SK-N-MC (cell line): ENCODE measurements around the gene NLRP14.

ENCODE experiments used
- DNase-seq: peaks from one replicate; pipeline ENCODE4 v3.0.0-alpha.2; 2011; ENCODE audit warnings: low read depth, low spot score
- H3K27ac ChIP-seq: fragments of 200-600 bp; sonication (generic); 2 replicates; pipeline ENCODE4 v1.5.1; 2016; ENCODE audit warnings: mixed run types
- H3K36me3 ChIP-seq: fragments of 200-600 bp; sonication (generic); 2 replicates; pipeline ENCODE4 v1.6.1; 2017; ENCODE audit warnings: antibody characterized with exemption, low read length, mixed read lengths; ENCODE audit not compliant: insufficient read depth
- H3K4me3 ChIP-seq: fragments of 200-600 bp; sonication (generic); 2 replicates; pipeline ENCODE4 v1.5.1; 2016
- H3K9ac ChIP-seq: fragments of 200-600 bp; sonication (generic); 2 replicates; pipeline ENCODE4 v1.8.0; 2017; ENCODE audit warnings: mixed run types, mixed read lengths; ENCODE audit not compliant: insufficient read length
- H3K9me3 ChIP-seq: fragments of 200-600 bp; sonication (generic); 2 replicates; pipeline ENCODE4 v1.6.1; 2017; ENCODE audit warnings: low read depth, mild to moderate bottlenecking, antibody characterized with exemption, low read length, moderate library complexity, mixed read lengths
- EZH2 ChIP-seq: fragments of 200-600 bp; sonication (generic); IDR thresholded peaks from one replicate; pipeline ENCODE4 v1.6.1; 2017; ENCODE audit warnings: antibody characterized with exemption
- FOXP2 ChIP-seq: optimal IDR thresholded peaks from 2 replicates; pipeline ENCODE3; 2011; ENCODE audit warnings: mild to moderate bottlenecking, moderate library complexity; ENCODE audit not compliant: insufficient read depth; ENCODE audit errors: extremely low read length, control extremely low read depth
- POLR2AphosphoS5 ChIP-seq: IDR thresholded peaks from 2 replicates; pipeline ENCODE4 v1.6.1; 2012; ENCODE audit warnings: mild to moderate bottlenecking, low read depth, low read length, borderline replicate concordance

NLRP14 gene

DNA sequence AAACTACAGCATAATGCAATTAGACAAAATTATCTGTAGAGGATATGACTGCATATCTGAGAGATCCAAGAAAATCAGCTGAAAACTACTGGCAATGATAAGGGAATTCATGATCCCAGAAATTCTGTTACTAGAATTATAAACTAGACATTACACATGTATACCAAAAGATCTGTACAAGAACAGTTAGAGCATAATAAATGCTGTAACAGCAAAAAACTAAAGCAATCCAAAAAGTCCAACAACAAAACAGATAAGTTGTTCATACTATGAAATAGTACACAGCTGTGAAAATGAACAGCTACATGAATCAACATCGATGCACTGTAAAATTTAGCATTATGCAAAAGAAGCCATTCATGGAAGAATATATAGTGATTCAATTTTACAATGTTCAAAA lies 6.2 kb upstream of the NLRP14 start:
- no peak overlapping the region for H3K9ac ChIP-seq
- TF ChIP-seq EZH2 (no peak), POLR2AphosphoS5 (no peak), FOXP2 (no peak)
- no peaks in the 10 kb centered on the region for H3K9me3 ChIP-seq
- no peak overlapping the region for H3K27ac ChIP-seq
- no peak for DNase-seq
- no peak overlapping the region for H3K4me3 ChIP-seq
- H3K36me3 ChIP-seq: no peaks in the 10 kb centered on the region

DNA sequence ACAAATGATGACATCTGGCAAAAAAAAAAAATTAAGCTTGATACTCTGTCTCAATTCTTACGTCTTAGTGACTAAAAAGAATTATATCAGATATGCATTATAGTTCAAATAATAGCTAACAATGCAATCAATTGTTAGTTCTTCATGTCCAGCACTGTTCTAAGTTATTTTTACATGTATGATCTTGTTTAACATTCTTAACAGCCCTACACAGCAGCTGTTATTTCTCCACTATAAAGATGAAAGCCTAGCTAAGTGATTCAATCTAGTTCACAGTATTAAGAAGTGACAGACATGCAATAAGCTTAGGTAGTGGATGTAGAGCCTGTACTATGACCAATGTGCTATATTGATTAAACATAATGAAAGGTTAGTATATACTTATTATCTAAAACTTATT lies 4.3 kb upstream of the NLRP14 start:
- no peak for TF ChIP-seq EZH2
- TF ChIP-seq FOXP2: no peak
- TF ChIP-seq POLR2AphosphoS5: no peak
- H3K36me3 ChIP-seq: no peaks in the 10 kb centered on the region
- DNase-seq: no peak
- H3K9me3 ChIP-seq: no peaks in the 10 kb centered on the region
- H3K9ac ChIP-seq: no peak overlapping the region
- H3K27ac ChIP-seq: no peak overlapping the region
- no peak overlapping the region for H3K4me3 ChIP-seq

DNA sequence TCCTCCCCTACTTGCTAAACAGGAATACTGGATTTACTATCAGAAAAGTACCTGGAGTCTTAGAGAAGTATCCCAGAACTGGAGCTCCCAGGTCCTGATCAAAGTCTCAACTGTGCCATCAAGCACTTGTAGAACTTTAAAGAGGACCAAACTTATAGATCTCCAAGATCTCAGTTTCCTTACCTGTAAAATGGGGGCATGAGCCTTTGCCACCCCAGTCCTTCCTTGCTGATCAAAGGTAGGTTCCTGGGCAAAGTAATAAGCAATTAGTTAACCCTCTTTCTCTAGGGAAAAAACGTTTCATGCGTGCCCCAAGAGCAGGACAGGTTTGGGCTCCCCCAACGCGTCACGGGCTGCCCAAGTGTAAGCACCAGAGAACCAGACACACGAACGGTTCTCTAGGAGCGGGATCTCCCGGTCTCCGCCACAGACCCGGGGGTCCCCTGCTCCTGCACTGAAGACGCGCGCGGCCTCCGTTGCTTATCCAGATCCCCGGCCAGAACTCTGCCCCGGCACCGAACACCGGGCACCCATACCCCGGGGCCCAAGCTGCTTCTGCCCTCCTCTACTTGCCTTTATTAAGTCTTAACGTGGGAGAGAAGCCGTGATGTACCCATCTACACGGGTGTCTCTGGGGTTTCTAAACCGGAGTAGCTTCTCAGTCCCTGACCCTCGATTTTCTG lies 638 bp upstream of the NLRP14 start:
- Histone ChIP-seq H3K4me3 (peak overlapping the region; percentile 72), H3K27ac (no peak overlapping the region), H3K36me3 (no peaks in the 10 kb centered on the region), H3K9ac (no peak overlapping the region), H3K9me3 (no peaks in the 10 kb centered on the region)
- DNase-seq: no peak
- TF ChIP-seq EZH2 (no peak), POLR2AphosphoS5 (no peak), FOXP2 (no peak)

DNA sequence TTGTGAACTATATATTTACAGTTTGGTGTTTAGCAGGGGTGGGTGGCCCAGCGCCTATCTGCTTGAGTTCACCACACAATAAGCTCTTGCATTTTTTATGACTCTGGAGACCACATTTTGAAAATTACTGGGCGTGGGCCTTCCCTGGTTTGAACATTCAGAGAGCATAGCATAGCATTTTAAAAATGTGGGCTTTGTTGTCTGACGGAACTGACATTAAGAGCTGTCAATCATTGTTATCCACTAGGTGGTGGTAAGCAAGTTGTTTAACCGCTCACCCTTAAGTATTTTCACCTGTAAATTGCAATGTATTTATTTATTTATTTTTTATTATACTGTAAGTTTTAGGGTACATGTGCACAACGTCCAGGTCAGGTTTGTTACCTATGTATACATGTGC lies 1.0 kb downstream of the NLRP14 start:
- H3K9ac ChIP-seq: no peak overlapping the region
- no peak for TF ChIP-seq POLR2AphosphoS5
- no peak for TF ChIP-seq EZH2
- no peak for TF ChIP-seq FOXP2
- H3K9me3 ChIP-seq: no peaks in the 10 kb centered on the region
- H3K36me3 ChIP-seq: no peaks in the 10 kb centered on the region
- H3K4me3 ChIP-seq: no peak overlapping the region
- DNase-seq: no peak
- H3K27ac ChIP-seq: no peak overlapping the region

DNA sequence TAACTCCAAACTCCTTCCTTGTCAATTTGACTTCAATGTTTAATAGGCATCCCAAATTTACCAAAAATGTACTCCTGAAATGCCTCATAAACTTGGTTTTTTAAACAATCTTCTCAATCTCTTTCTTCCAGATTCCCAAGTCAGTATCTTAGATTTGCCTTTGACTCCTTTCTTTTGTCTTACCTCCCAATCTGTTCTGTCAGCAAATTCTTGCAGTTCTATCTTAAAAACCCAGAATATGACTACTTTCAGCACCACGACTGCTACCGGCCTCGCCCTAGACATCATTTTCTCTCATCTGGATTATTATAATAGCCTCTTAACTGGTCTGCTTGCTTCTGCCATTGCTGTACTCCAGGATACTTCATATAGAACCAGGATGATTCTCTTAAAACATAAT lies 7.9 kb downstream of the NLRP14 start:
- TF ChIP-seq FOXP2: no peak
- no peak for TF ChIP-seq POLR2AphosphoS5
- no peak for TF ChIP-seq EZH2
- Histone ChIP-seq H3K27ac (no peak overlapping the region), H3K4me3 (no peak overlapping the region), H3K9me3 (no peaks in the 10 kb centered on the region), H3K36me3 (no peaks in the 10 kb centered on the region), H3K9ac (no peak overlapping the region)
- no peak for DNase-seq

DNA sequence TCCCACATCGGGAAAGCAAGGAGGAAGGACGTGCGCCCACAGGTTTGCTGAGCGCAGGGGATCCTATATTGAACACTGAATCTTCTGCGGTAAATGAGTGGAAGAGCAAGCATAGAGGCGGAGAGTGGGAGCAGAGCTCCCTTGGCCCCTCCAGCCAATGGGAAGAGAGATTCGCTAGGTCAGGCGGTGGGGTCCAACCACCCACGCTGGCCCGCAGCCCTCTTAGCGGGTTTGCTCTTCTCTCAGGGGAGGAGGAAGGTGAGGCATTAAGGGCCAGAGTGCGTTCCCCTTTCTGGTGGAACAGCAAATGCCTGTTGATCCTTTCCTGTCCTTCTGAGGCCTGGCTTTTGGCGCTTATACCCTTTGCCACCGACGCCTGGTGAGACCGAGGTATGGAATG lies 10.6 kb downstream of the NLRP14 start:
- no peak overlapping the region for H3K27ac ChIP-seq
- no peak overlapping the region for H3K9ac ChIP-seq
- H3K4me3 ChIP-seq: no peak overlapping the region
- no peak for DNase-seq
- H3K9me3 ChIP-seq: no peaks in the 10 kb centered on the region
- no peak for TF ChIP-seq POLR2AphosphoS5
- TF ChIP-seq FOXP2: no peak
- TF ChIP-seq EZH2: no peak
- H3K36me3 ChIP-seq: no peaks in the 10 kb centered on the region

DNA sequence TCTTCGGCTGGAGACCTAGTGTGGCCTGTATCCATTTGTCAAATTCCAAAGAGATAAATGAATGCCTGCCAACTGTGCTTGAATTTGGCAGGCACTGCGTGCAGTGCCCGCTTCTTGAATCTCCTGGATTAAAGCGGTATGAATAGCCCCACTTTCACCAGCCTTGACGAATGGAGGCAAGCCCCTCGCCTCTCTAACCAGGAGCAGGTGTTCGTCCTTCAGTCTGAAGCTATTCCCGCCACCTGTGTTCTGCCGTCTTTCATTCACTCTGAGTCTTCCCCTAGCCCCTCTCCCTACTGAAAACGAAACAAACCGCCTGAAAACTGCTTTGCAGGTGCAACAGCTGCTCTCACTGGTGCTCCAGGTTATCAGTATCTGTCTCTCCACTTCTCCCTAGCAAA lies 11.2 kb downstream of the NLRP14 start:
- Histone ChIP-seq H3K27ac (no peak overlapping the region), H3K4me3 (no peak overlapping the region)
- no peak for TF ChIP-seq FOXP2
- TF ChIP-seq EZH2: no peak
- TF ChIP-seq POLR2AphosphoS5: no peak

DNA sequence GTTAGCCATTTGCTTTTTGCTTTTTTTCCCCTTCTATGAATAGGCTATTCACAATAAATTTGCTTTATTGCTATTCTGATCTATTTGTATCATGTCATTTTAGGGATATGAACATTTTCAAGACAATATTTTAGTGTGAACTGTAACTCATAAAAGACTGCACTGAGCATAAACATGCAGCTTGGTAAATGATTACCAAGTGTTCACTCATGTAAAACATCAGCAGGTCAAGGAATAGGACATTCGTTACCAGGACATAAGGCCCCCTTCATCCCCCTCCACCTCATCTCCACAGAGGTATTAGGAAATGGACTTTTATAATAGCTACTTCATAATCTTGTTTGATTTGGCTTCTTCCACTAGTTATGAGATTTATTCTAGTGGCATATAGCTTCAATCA lies 12.4 kb downstream of the NLRP14 start:
- Histone ChIP-seq H3K4me3 (no peak overlapping the region), H3K9me3 (no peaks in the 10 kb centered on the region), H3K27ac (no peak overlapping the region), H3K9ac (no peak overlapping the region), H3K36me3 (no peaks in the 10 kb centered on the region)
- TF ChIP-seq FOXP2: no peak
- TF ChIP-seq POLR2AphosphoS5: no peak
- no peak for TF ChIP-seq EZH2
- no peak for DNase-seq

More for the DNA sequence above, 11.2 kb downstream of the NLRP14 start:
- Histone ChIP-seq H3K9ac (no peak overlapping the region), H3K9me3 (no peaks in the 10 kb centered on the region), H3K36me3 (no peaks in the 10 kb centered on the region)
- DNase-seq: no peak

DNA sequence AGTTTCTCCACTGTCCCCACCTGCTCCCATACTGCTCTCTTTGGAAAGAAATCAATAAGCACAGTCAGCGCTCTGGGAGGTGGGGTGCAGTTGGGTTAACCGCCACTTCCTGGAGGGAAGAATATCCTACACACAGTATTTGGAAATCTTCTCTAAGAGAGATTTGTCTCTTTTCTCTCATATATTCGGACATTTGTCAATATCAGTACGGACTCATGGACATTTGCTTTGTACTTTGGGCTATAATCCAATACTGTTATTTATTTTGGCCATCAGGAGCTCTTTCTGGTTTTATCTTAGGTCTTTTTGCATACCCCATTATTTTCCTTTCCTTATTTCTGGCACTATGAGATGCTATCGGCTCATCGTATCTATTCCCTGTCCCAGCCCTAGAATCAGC lies 13.7 kb downstream of the NLRP14 start:
- Histone ChIP-seq H3K27ac (no peak overlapping the region), H3K4me3 (no peak overlapping the region), H3K9ac (no peak overlapping the region), H3K9me3 (no peaks in the 10 kb centered on the region), H3K36me3 (no peaks in the 10 kb centered on the region)
- TF ChIP-seq EZH2: no peak
- DNase-seq: no peak
